Astrocyte (in vitro differentiated cells and primary cell): ENCODE results near the gene KLK10.

Experiments used
- CTCF ChIP-seq: IDR thresholded peaks from 2 replicates; pipeline ENCODE4 v1.5.1; 2011; ENCODE audit warnings: low read depth, mild to moderate bottlenecking, inconsistent platforms, low read length, moderate library complexity; ENCODE audit not compliant: insufficient read depth
- EZH2 ChIP-seq: IDR thresholded peaks from 2 replicates; pipeline ENCODE4 v1.6.1; 2012; ENCODE audit warnings: mild to moderate bottlenecking, low read length, inconsistent platforms; ENCODE audit not compliant: insufficient read depth

- TF ChIP-seq EZH2: no peak
- no peak for TF ChIP-seq CTCF
Observed at GRCh38 chr19:51059715-51060114, 40.2 kb upstream of the KLK10 start.
